Stimulated activated CD8-positive, alpha-beta memory T cell treated with anti-CD3 and anti-CD28 coated beads, Interleukin-12 subunit alpha, Interleukin-12 subunit beta, amount 100 ng/mL, for 4 hours (primary cell): ENCODE data around the gene PEX12.
"Not testable (repeated sequence)": the region's sequence is repeated elsewhere in the genome, so short reads cannot be mapped to it uniquely, and the experiment has no call there.

Experiments
- DNase-seq: peaks from one replicate; pipeline ENCODE4 v3.0.0-alpha.2; 2020; ENCODE audit warnings: low read depth

The PEX12 gene

GRCh38 chr17:35536664-35537171, 41.7 kb downstream of the PEX12 start:
- DNase-seq = no peak

GRCh38 chr17:35535406-35535805, 43.0 kb downstream of the PEX12 start:
- DNase-seq = not testable (repeated sequence)

GRCh38 chr17:35534576-35535093, 43.7 kb downstream of the PEX12 start:
- no peak for DNase-seq

GRCh38 chr17:35531160-35531559, 47.2 kb downstream of the PEX12 start:
- DNase-seq = no peak

- DNase-seq = no peak
These were observed 48.5 kb downstream of the PEX12 start for GRCh38 chr17:35529866-35530265.

- DNase-seq = not testable (repeated sequence)
These were observed 49.0 kb downstream of the PEX12 start for GRCh38 chr17:35529326-35529725.
